ENCODE measurements around the gene ACKR2. TPM values are rescaled to one million over a fixed set of nuclear protein-coding genes. Genes with fewer than 3 reads are reported as not detected.

The ACKR2 gene, protein sequence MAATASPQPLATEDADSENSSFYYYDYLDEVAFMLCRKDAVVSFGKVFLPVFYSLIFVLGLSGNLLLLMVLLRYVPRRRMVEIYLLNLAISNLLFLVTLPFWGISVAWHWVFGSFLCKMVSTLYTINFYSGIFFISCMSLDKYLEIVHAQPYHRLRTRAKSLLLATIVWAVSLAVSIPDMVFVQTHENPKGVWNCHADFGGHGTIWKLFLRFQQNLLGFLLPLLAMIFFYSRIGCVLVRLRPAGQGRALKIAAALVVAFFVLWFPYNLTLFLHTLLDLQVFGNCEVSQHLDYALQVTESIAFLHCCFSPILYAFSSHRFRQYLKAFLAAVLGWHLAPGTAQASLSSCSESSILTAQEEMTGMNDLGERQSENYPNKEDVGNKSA
- 0.46 TPM for total RNA-seq

DNA sequence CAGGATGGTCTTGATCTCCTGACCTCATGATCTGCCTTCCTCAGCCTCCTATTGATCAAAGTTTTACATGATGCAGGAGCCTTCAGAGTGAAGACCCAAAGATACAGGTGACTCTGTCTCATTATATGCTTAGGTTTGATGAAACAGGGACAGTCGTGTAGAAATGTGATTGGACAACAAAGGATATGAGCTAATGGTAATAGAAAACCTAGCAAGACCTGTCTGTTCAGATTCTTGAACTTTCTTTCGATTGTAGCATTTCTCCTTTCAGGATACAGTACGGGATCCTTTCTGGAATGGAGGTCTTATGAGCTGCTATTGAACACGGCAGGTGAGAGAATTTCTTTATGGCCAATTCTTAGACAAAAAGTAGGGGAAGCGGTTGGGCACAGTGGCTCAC is at the start of gene ACKR2:
Gene ACKR2, plus strand, starts transcription at position 244 of the 400 bp plus-strand sequence. CDS start 55,058 bp downstream, outside the sequence.

DNA sequence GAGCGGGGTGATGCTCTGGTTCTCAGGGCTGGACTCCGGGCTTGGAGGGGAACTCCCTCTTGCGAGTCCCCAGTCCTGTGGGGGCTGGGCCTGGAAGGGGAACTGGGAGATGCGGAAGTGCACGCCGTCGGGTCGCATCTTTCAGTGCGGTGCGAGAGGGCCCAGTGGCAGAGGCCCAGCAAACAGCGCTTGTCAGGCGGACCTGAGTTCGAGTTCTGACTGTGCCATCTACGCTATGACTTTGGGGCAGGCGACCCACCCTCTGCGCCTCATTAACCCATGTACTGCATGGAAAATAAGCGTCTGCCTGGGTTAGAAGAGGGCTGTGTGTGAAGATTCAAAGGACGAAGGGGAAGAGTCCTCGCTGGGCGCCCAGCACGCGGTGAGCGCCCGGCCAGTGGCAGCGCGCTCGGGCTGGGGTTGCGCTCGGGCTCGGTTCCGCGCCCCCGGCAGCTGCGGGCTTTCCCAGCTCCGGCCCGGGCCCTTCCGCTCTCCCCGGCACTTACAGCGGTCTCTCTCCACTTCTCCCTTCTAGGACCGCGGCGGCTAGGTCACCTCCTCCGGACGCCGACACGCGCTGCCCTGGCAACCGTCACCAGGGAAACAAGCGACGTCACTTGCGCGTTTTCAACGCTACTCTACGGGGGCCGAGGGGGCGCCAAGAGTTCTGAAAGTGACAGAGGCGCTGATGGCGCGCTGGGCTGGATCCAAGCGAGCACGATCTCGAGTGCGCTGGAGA is 36.4 kb upstream of the ACKR2 start, which contains the start of gene CCDC13:
Gene CCDC13, minus strand, starts transcription at position 584 of the 739 bp plus-strand sequence. CDS start 14,908 bp downstream, outside the sequence.

DNA sequence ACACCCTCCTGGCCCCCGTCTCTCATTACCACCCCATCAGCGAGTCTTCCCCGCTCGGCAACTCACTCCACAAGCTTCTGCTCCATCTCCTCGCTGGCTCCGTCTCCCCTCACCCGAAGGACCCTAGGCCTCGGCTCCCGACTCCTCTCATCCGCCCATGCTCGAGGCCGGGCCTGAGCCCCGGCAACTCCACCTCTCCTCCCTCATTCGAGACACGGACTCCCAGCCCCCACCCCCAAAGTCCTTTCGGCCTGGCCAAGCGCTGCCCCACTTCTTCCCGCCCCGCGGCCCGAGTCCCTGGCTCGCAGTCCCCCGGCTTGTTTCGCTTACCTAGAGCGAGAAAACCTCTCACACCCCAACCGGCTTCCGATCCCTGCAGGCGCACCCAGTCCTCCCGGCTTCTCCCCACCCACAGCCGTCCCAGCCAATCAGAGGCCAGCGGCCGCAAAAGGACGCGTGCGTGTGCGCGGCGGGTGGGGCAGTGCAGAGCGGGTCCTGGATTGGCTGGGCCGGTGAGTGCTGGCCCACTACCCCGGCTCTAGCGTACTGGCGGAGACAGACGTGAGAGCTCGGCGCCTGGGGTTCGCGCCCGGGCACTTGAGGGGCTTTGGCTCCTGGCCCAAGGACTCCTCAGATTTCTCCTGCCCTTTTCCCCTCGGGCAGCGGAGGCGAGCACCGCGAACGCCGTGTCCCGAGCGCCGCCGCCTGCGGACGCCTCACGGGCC is 5.0 kb upstream of the ACKR2 start, which contains the start of gene HIGD1A:
Gene HIGD1A, minus strand, starts transcription at position 385 of the 725 bp plus-strand sequence. CDS start 10,237 bp downstream, outside the sequence.

DNA sequence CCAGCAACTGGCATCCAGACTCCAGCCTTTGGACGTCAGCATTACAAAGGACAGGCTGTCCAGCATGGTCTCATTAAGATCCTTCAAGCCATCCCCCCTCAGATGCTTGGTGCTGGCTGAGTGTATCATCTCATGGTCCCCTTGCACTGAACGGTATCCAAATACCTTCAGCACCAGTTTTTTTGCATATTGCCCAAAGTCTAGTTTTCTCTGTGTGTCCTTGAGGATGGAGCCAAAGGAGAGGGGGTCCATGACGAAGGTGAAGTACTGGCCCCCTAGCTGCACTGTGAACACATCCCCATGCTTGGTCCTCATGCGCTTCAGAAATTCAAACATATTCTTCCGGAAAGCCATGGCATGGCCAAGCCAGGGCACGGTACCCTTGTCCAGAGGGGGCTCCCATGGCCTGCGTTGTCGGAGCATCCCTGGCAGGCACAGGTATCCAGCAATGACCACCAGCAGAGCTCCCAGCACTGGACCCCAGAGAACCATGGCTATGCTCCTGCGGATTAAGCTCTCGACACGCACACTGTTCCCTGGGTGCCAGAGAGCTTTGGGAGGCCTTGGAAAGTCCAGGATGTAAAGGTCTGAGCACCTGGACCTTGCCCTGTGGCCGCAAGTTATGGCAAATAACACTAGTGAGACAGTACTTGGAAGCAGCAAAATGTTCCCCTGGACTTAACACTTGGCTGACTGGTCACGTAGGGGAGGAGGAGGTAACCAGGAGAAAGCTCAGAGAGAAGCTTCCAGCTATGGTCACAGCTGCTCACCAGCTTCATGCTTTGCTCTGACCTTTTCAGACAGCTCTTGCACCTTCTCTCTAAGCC is 66.3 kb downstream of the ACKR2 start, which contains the start of gene CYP8B1:
Gene CYP8B1, minus strand, starts transcription at position 555 of the 827 bp plus-strand sequence. Its CDS starts 63 bp downstream, at position 492.

DNA sequence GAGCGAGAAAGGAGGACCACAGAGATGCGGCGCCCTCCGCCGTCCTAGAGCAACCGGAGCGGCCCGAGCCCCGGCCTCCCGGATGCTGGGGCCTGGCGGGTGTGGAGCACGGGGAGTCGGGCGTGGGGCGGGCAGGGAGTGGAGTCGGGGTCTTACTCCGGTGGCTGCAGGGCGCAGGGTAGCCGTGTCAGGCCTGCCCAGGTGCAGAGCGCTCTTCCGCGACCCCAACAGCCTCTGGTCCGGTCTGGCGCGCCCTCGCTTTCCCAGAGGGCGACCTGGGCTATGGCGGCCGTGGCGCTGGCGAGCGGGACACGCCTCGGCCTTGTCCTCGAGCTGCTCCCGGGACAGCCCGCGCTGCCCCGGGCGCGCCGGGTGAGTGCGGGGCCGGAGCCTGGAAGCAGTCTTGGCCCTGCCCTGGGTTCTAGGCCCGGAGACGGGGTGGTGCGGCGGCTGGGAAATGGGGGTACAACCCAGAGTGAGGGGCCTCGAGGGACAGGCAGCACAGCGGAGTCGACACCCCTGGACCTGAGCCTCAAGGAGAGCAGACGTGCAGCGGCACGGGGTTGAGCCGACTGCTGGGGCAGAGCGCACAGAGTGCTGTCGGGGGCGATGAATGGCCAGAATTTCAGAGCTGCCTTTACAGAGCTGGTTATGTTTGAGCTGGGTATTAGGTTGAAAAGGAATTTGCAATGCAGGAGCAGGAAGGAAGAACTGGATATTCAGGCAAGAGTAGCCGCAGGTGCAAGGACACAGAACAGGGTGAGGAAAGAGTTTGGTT is 97.0 kb downstream of the ACKR2 start, which contains the start of gene ZNF662:
Gene ZNF662, plus strand, starts transcription at position 73 of the 778 bp plus-strand sequence. CDS start 1,973 bp downstream, outside the sequence.

Small RNA genes lying within 50 kb of the gene (small RNA-seq; reads per million reads assigned to genes)
- not detected for gene CCDC13

Other genes with a start within 250 kb of the ACKR2 start
- 55.8 TPM for gene SEC22C, start 227.5 kb upstream of the ACKR2 start, total RNA-seq
- gene SS18L2, start 218.6 kb upstream of the ACKR2 start, total RNA-seq = 31.8 TPM
- 137 TPM for gene NKTR, start 208.8 kb upstream of the ACKR2 start, total RNA-seq
- 29.3 TPM for gene ZBTB47, start 155.7 kb upstream of the ACKR2 start, total RNA-seq
- 0.23 TPM for gene KLHL40, start 123.9 kb upstream of the ACKR2 start, total RNA-seq
- 0.23 TPM for gene HHATL, start 106.6 kb upstream of the ACKR2 start, total RNA-seq
- gene CCDC13, start 36.2 kb upstream of the ACKR2 start, total RNA-seq = 5.1 TPM
- 159 TPM for gene HIGD1A, start 5.0 kb upstream of the ACKR2 start, total RNA-seq
- gene CYP8B1, start 66.4 kb downstream of the ACKR2 start, total RNA-seq = not detected
- 16.6 TPM for gene ZNF662, start 96.7 kb downstream of the ACKR2 start, total RNA-seq
- 9.9 TPM for gene GASK1A, start 169.9 kb downstream of the ACKR2 start, total RNA-seq

Data from diencephalon (tissue), 1 donor.